CD4-positive, alpha-beta T cell (primary cell): Measurements from ENCODE around the gene TSPAN15. TPM values are rescaled to one million over a fixed set of nuclear protein-coding genes. Genes with fewer than 3 reads are reported as not detected.

Source experiments
- ATAC-seq: fragments of 200-7000 bp; cut with Tn5 transposase; one replicate; pipeline ENCODE4 v1.10.0; 2022; ENCODE audit warnings: mild to moderate bottlenecking; ENCODE audit not compliant: poor library complexity
- CTCF ChIA-PET: fragments of 350-600 bp; sonication (Branson Sonifier 250); formaldehyde crosslinking; loops from one replicate; lab custom pipeline; 2021; ENCODE audit warnings: antibody characterized with exemption, inconsistent platforms; lab: Charles Lee
- POLR2A ChIA-PET: fragments of 350-600 bp; sonication (Branson Sonifier 250); formaldehyde crosslinking; loops from one replicate; lab custom pipeline; 2021; ENCODE audit warnings: antibody characterized with exemption, inconsistent platforms; lab: Charles Lee
- DNase-seq, 14 experiments: peaks; one replicate each; pipeline ENCODE4 v3.0.0-alpha.2; 2013 to 2020; ENCODE audit warnings: mixed read lengths in 2 of 14
- H3K27ac ChIP-seq, 2 donors: one replicate each; pipeline versions ENCODE4 v1.5.1 to v1.7.0; 2013; ENCODE audit warnings: low read length in 2 of 2, low read depth in 1 of 2, mild to moderate bottlenecking in 1 of 2
- H3K27me3 ChIP-seq, 2 experiments: 1 replicate in 1 of 2; 2 replicates in 1 of 2; pipeline versions ENCODE4 v1.6.1 to v1.7.0; 2013; ENCODE audit warnings: low read length in 2 of 2, control low read depth in 1 of 2, mild to moderate bottlenecking in 1 of 2, moderate library complexity in 1 of 2; ENCODE audit not compliant: insufficient read depth in 2 of 2, control insufficient read depth in 1 of 2
- H3K36me3 ChIP-seq: one replicate; pipeline ENCODE4 v1.6.1; 2013; ENCODE audit warnings: low read length, control low read depth; ENCODE audit not compliant: insufficient read depth
- H3K4me1 ChIP-seq: one replicate; pipeline ENCODE4 v1.6.1; 2013; ENCODE audit warnings: low read length, control low read depth; ENCODE audit not compliant: insufficient read depth
- H3K4me3 ChIP-seq: one replicate; pipeline ENCODE4 v1.5.1; 2013; ENCODE audit warnings: mild to moderate bottlenecking, low read length, moderate library complexity
- H3K9me3 ChIP-seq, 2 experiments: 1 replicate in 1 of 2; 2 replicates in 1 of 2; pipeline versions ENCODE4 v1.6.1 to v1.7.0; 2013; ENCODE audit warnings: low read length in 2 of 2, mild to moderate bottlenecking in 2 of 2, control low read depth in 1 of 2, moderate library complexity in 1 of 2; ENCODE audit not compliant: control insufficient read depth in 1 of 2, insufficient read depth in 1 of 2
- H3K27ac Mint-ChIP-seq: one replicate; pipeline ENCODE4 v1.8.0; 2020; ENCODE audit warnings: mixed read lengths
- H3K27me3 Mint-ChIP-seq: one replicate; pipeline ENCODE4 v1.8.0; 2021; ENCODE audit warnings: mixed read lengths
- H3K36me3 Mint-ChIP-seq: one replicate; pipeline ENCODE4 v1.8.0; 2021; ENCODE audit warnings: low read depth, mixed read lengths
- H3K4me1 Mint-ChIP-seq: one replicate; pipeline ENCODE4 v1.8.0; 2021; ENCODE audit warnings: low read depth, mixed read lengths
- H3K4me3 Mint-ChIP-seq: one replicate; pipeline ENCODE4 v1.8.0; 2020; ENCODE audit warnings: mild to moderate bottlenecking, mixed read lengths
- H3K9me3 Mint-ChIP-seq: one replicate; pipeline ENCODE4 v1.8.0; 2020; ENCODE audit warnings: mixed read lengths
- CTCF ChIP-seq: fragments of 200-600 bp; IDR thresholded peaks from one replicate; pipeline ENCODE4 v1.8.0; 2022; ENCODE audit warnings: antibody characterized with exemption, mild to moderate bottlenecking
- intact Hi-C, 2 experiments: fragments of 100-400 bp; cut with DNase I in 1 of 2; cut with micrococcal nuclease in 1 of 2; formaldehyde crosslinking; loops; one replicate each; pipeline versions ENCODE4 v1.15.1 to v1.9.0; 2023 to 2025; cut with DNase I, micrococcal nuclease
- total RNA-seq, 174 experiments: library from RNA in 2 of 174; stranded (reverse) in 2 of 174; gene quantifications; one replicate each; pipeline ENCODE4 v1.2.3 and lab custom pipeline; 2021 to 2026

TSPAN15 gene
- total RNA-seq, 2 experiments from 2014 or later: 2.2 to 2.5 TPM

GRCh38 chr10:69505636-69506318, 54.5 kb downstream of the TSPAN15 start:
- no peak for ATAC-seq
- H3K9me3 Mint-ChIP-seq: no peaks in the 10 kb centered on the region
- Histone ChIP-seq H3K4me1 (peaks cover 18% of the 10 kb centered on the region), H3K9me3 (no peaks in the 10 kb centered on the region), H3K36me3 (no peaks in the 10 kb centered on the region), H3K27ac (no peak overlapping the region), H3K27me3 (no peaks in the 10 kb centered on the region), H3K4me3 (no peak overlapping the region)
- H3K4me1 Mint-ChIP-seq: peaks cover 11% of the 10 kb centered on the region
- no peaks in the 10 kb centered on the region for H3K27me3 Mint-ChIP-seq
- TF ChIP-seq CTCF: no peak
- intact Hi-C loops: loop anchor here in 1 of 2 experiments (2.0 to 5.0 kb wide), 3 partner anchors 55 to 267 kb away; partner anchors contain the start of gene TSPAN15
- no peak overlapping the region for H3K4me3 Mint-ChIP-seq
- H3K36me3 Mint-ChIP-seq: no peaks in the 10 kb centered on the region
- ChIA-PET POLR2A (no interaction called here), CTCF (interaction anchor here (0.7 to 2.2 kb wide), 2 partner anchors 97 to 98 kb away, joined by 3 to 25 read pairs; no protein-coding TSS in a partner anchor)
- peak in 1 of 14 experiments; percentile 5 for DNase-seq
- no peak overlapping the region for H3K27ac Mint-ChIP-seq

GRCh38 chr10:69506487-69506833, 55.2 kb downstream of the TSPAN15 start:
- Histone ChIP-seq H3K36me3 (no peaks in the 10 kb centered on the region), H3K27me3 (no peaks in the 10 kb centered on the region), H3K9me3 (no peaks in the 10 kb centered on the region), H3K27ac (no peak overlapping the region), H3K4me1 (peaks cover 18% of the 10 kb centered on the region), H3K4me3 (no peak overlapping the region)
- Mint-ChIP-seq H3K4me3 (no peak overlapping the region), H3K27me3 (peaks cover under 1% of the 10 kb centered on the region), H3K36me3 (no peaks in the 10 kb centered on the region), H3K27ac (no peak overlapping the region), H3K4me1 (peaks cover 11% of the 10 kb centered on the region), H3K9me3 (no peaks in the 10 kb centered on the region)
- DNase-seq (no peak), ATAC-seq (no peak)
- CTCF ChIA-PET: interaction anchor here (2.2 kb wide), 1 partner anchor 98 kb away, joined by 25 read pairs; no protein-coding TSS in a partner anchor
- POLR2A ChIA-PET: interaction anchor here (0.6 to 2.4 kb wide), 2 partner anchors 57 to 99 kb away, joined by 3 to 21 read pairs; no protein-coding TSS in a partner anchor
- no peak for TF ChIP-seq CTCF
- intact Hi-C loops: loop anchor here in 1 of 2 experiments (2.0 to 5.0 kb wide), 2 partner anchors 79 to 268 kb away; no protein-coding TSS in a partner anchor

GRCh38 chr10:69506834-69507713, 55.8 kb downstream of the TSPAN15 start:
- Histone ChIP-seq H3K4me3 (no peak overlapping the region), H3K36me3 (no peaks in the 10 kb centered on the region), H3K4me1 (peaks cover 18% of the 10 kb centered on the region), H3K9me3 (no peaks in the 10 kb centered on the region), H3K27ac (peak overlapping the region; percentile 19 to 59), H3K27me3 (no peaks in the 10 kb centered on the region)
- peak overlapping the region; percentile 85 for H3K27ac Mint-ChIP-seq
- ATAC-seq (peak; percentile 20), DNase-seq (peak in 3 of 14 experiments; percentile 53 to 71 (median 65))
- no peak for TF ChIP-seq CTCF
- CTCF ChIA-PET: interaction anchor here (0.6 to 2.2 kb wide), 12 partner anchors 9 to 513 kb away, joined by 3 to 25 read pairs (median 3); partner anchors contain the start of gene TSPAN15
- H3K36me3 Mint-ChIP-seq: no peaks in the 10 kb centered on the region
- H3K27me3 Mint-ChIP-seq: peaks cover 3% of the 10 kb centered on the region
- peaks cover 11% of the 10 kb centered on the region for H3K4me1 Mint-ChIP-seq
- H3K4me3 Mint-ChIP-seq: peak overlapping the region; percentile 46
- no peaks in the 10 kb centered on the region for H3K9me3 Mint-ChIP-seq
- intact Hi-C loops: loop anchor here in 1 of 2 experiments (2.0 to 5.0 kb wide), 2 partner anchors 80 to 268 kb away; no protein-coding TSS in a partner anchor
- POLR2A ChIA-PET: interaction anchor here (0.6 to 2.4 kb wide), 3 partner anchors 58 to 100 kb away, joined by 3 to 21 read pairs (median 4); no protein-coding TSS in a partner anchor
